Spleen (tissue), 3 donors: Measurements from ENCODE around the gene PIGM.

Experiments used
- POLR2A ChIP-seq, 3 donors: fragments of 450-650 bp; IDR thresholded peaks; one replicate each; pipeline ENCODE4 v1.5.1; 2017; ENCODE audit warnings: antibody characterized with exemption in 3 of 3, mild to moderate bottlenecking in 1 of 3
- POLR2AphosphoS5 ChIP-seq, 3 donors: sonication (generic); formaldehyde crosslinking; IDR thresholded peaks; one replicate each; pipeline ENCODE4 v1.5.1; 2017; ENCODE audit warnings: antibody characterized with exemption in 3 of 3

GRCh38 chr1:160043543-160043942 is 11.8 kb upstream of the PIGM start:
- TF ChIP-seq POLR2AphosphoS5 (IDR thresholded peaks at IDR 0.05) (no peak), POLR2A (IDR thresholded peaks at IDR 0.05) (no peak)
